Measurements from ENCODE around the gene CMSS1. TPM values are rescaled to one million over a fixed set of nuclear protein-coding genes. Genes with fewer than 3 reads are reported as not detected.

The CMSS1 gene
- polyA plus RNA-seq, 12 donors = 21.0 to 39.9 (median 29.5) TPM; not detected in 1

GRCh38 chr3:100136921-100137320 lies 319.3 kb downstream of the CMSS1 start:
- no peak for DNase-seq

GRCh38 chr3:100140976-100141375 lies 323.3 kb downstream of the CMSS1 start:
- no peak for DNase-seq

- no peak for DNase-seq
Observed at GRCh38 chr3:100141586-100141985, 323.9 kb downstream of the CMSS1 start.

- no peak for DNase-seq
Observed at GRCh38 chr3:100144255-100144866, 326.7 kb downstream of the CMSS1 start.

GRCh38 chr3:100149130-100149529 lies 331.5 kb downstream of the CMSS1 start:
- DNase-seq = no peak

- no peak for DNase-seq
Observed at GRCh38 chr3:100149713-100150415, 332.2 kb downstream of the CMSS1 start.

- peak; percentile 79 for DNase-seq
Observed at GRCh38 chr3:100150473-100150872, 332.8 kb downstream of the CMSS1 start.

GRCh38 chr3:100151024-100151707 lies 333.5 kb downstream of the CMSS1 start:
- no peak for DNase-seq

GRCh38 chr3:100154171-100154570 lies 336.5 kb downstream of the CMSS1 start:
- no peak for DNase-seq

- peak; percentile 46 for DNase-seq
Observed at GRCh38 chr3:100155128-100155527, 337.5 kb downstream of the CMSS1 start.

- no peak for DNase-seq
Observed at GRCh38 chr3:100155590-100155989, 337.9 kb downstream of the CMSS1 start.

GRCh38 chr3:100157685-100158084 lies 340.0 kb downstream of the CMSS1 start:
- DNase-seq = no peak

- DNase-seq = peak; percentile 65
Observed at GRCh38 chr3:100158918-100159330, 341.3 kb downstream of the CMSS1 start.

- DNase-seq = peak; percentile 53
Observed at GRCh38 chr3:100159331-100160153, 341.9 kb downstream of the CMSS1 start.

- no peak for DNase-seq
Observed at GRCh38 chr3:100160521-100160920, 342.9 kb downstream of the CMSS1 start.

- peak; percentile 43 for DNase-seq
Observed at GRCh38 chr3:100163787-100164186, 346.1 kb downstream of the CMSS1 start.

GRCh38 chr3:100164743-100165142 lies 347.1 kb downstream of the CMSS1 start:
- DNase-seq = no peak

- no peak for DNase-seq
Observed at GRCh38 chr3:100165926-100166550, 348.4 kb downstream of the CMSS1 start.

GRCh38 chr3:100169201-100169920 lies 351.7 kb downstream of the CMSS1 start:
- DNase-seq = peak; percentile 75

GRCh38 chr3:100170486-100170885 lies 352.8 kb downstream of the CMSS1 start:
- no peak for DNase-seq
